ENCODE measurements around the gene LARGE2.

DNA sequence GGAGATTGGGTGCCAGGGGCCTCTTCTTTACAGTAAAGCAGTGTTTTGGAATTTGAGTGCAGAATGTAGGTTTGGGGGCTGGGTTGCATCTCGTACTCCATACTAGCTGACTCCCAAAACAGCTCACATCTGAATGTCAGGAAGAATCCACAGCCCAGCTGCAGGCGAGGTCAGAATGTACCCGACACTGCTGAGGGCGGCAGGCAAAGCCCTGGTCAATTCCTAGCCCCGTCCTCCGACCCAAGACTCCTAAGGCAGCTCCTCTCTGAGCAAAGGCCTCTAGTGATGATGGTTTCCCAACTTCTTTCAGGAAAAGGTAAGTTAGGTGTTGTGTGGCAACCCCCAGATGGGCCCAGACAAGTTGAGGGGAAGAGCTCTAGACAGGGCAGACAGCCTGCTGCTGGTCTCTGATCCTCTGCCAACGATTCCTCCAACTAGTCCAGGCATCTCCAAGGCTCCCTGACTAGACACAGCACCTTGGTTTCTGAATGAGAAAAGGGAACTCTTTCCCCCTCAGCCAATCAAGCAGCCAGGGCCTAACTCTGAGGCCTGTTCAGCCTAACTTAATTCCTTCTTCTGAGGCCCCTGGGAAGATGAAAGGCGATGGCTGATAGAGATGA is 8.6 kb downstream of the LARGE2 start:
- TF ChIP-seq, protein P1, sequence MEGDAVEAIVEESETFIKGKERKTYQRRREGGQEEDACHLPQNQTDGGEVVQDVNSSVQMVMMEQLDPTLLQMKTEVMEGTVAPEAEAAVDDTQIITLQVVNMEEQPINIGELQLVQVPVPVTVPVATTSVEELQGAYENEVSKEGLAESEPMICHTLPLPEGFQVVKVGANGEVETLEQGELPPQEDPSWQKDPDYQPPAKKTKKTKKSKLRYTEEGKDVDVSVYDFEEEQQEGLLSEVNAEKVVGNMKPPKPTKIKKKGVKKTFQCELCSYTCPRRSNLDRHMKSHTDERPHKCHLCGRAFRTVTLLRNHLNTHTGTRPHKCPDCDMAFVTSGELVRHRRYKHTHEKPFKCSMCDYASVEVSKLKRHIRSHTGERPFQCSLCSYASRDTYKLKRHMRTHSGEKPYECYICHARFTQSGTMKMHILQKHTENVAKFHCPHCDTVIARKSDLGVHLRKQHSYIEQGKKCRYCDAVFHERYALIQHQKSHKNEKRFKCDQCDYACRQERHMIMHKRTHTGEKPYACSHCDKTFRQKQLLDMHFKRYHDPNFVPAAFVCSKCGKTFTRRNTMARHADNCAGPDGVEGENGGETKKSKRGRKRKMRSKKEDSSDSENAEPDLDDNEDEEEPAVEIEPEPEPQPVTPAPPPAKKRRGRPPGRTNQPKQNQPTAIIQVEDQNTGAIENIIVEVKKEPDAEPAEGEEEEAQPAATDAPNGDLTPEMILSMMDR (IDR thresholded peaks at IDR 0.05) = no peak
- TF ChIP-seq EP300 (IDR thresholded peaks at IDR 0.05) (no peak), POLR2A (IDR thresholded peaks at IDR 0.05) (no peak), POLR2AphosphoS5 (IDR thresholded peaks at IDR 0.05) (no peak)

All from gastroesophageal sphincter (tissue), 3 donors.